Karpas-422 (cell line): Measurements from ENCODE around the gene EIF3L. TPM values are rescaled to one million over a fixed set of nuclear protein-coding genes. Genes with fewer than 3 reads are reported as not detected.

Experiments
- DNase-seq: peaks from one replicate; pipeline ENCODE4 v3.0.0-alpha.2; 2015
- H2AFZ ChIP-seq: fragments of 200-600 bp; sonication (generic); 2 replicates; pipeline ENCODE4 v1.6.1; 2014; ENCODE audit warnings: antibody characterized with exemption, low read length, mixed read lengths
- H3K27ac ChIP-seq: fragments of 200-600 bp; sonication (generic); 2 replicates; pipeline ENCODE4 v1.5.1; 2014; ENCODE audit warnings: mild to moderate bottlenecking, low read length, moderate library complexity
- H3K27me3 ChIP-seq: fragments of 200-600 bp; sonication (generic); 2 replicates; pipeline ENCODE4 v1.6.1; 2014; ENCODE audit warnings: low read length, mixed read lengths
- H3K36me3 ChIP-seq: fragments of 200-600 bp; sonication (generic); 2 replicates; pipeline ENCODE4 v1.6.1; 2014; ENCODE audit warnings: low read length, mixed read lengths; ENCODE audit not compliant: insufficient read depth
- H3K4me1 ChIP-seq: fragments of 200-600 bp; sonication (generic); 2 replicates; pipeline ENCODE4 v1.6.1; 2014; ENCODE audit warnings: mild to moderate bottlenecking, low read length, mixed read lengths
- H3K4me2 ChIP-seq: fragments of 200-600 bp; sonication (generic); 2 replicates; pipeline ENCODE4 v1.6.1; 2014; ENCODE audit warnings: low read length, low read depth, mild to moderate bottlenecking; ENCODE audit not compliant: poor library complexity, severe bottlenecking
- H3K4me3 ChIP-seq: fragments of 200-600 bp; sonication (generic); 2 replicates; pipeline ENCODE4 v1.5.1; 2014; ENCODE audit warnings: mild to moderate bottlenecking, antibody characterized with exemption, low read length, mixed read lengths
- H3K79me2 ChIP-seq: fragments of 200-600 bp; sonication (generic); 2 replicates; pipeline ENCODE4 v1.6.1; 2014; ENCODE audit warnings: mild to moderate bottlenecking, low read length, mixed read lengths
- H3K9ac ChIP-seq: fragments of 200-600 bp; sonication (generic); 2 replicates; pipeline ENCODE4 v1.6.0; 2014; ENCODE audit warnings: low read length
- H3K9me2 ChIP-seq: fragments of 200-600 bp; sonication (generic), shearing (Covaris generic); replicated peaks from 2 replicates; pipeline ENCODE4 v1.6.0; 2014; ENCODE audit warnings: mild to moderate bottlenecking, low read length, moderate library complexity; ENCODE audit not compliant: insufficient read depth
- H3K9me3 ChIP-seq: fragments of 300-700, 200-600 bp; sonication (generic); 2 replicates; pipeline ENCODE4 v1.6.1; 2014; ENCODE audit warnings: low read length, mixed read lengths
- H4K20me1 ChIP-seq: fragments of 200-600 bp; sonication (generic); 2 replicates; pipeline ENCODE4 v1.6.1; 2014; ENCODE audit warnings: mild to moderate bottlenecking, antibody characterized with exemption, low read length, low read depth; ENCODE audit not compliant: insufficient read depth
- total RNA-seq: library from RNA; depleted of rRNA; stranded (reverse); fragments of >200 nt; shearing (Covaris generic); gene quantifications from 2 replicates; pipeline ENCODE4 v1.2.3, GENCODE V29; 2014; ENCODE audit warnings: low replicate concordance

Gene EIF3L
- total RNA-seq, 1 experiment from 2014 or later: 488 TPM

GRCh38 chr22:37898441-37899181 is 49.4 kb downstream of the EIF3L start:
- no peaks in the 10 kb centered on the region for H3K79me2 ChIP-seq
- no peak overlapping the region for H3K9ac ChIP-seq

GRCh38 chr22:37904572-37905533 is 55.6 kb downstream of the EIF3L start:
- Histone ChIP-seq H3K4me2 (peak overlapping the region; percentile 75), H3K79me2 (peaks cover 24% of the 10 kb centered on the region), H3K4me3 (peak overlapping the region; percentile 65; the same call in 1 of the 2 replicates), H4K20me1 (no peaks in the 10 kb centered on the region; the same call in 1 of the 2 replicates), H3K9me3 (no peaks in the 10 kb centered on the region), H3K36me3 (no peaks in the 10 kb centered on the region), H3K27me3 (no peaks in the 10 kb centered on the region), H3K27ac (no peak overlapping the region), H3K9ac (peak overlapping the region; percentile 69; the same call in 1 of the 2 replicates), H3K9me2 (no peaks in the 10 kb centered on the region), H3K4me1 (peaks cover 18% of the 10 kb centered on the region), H2AFZ (no peak overlapping the region)
- peak; percentile 27 for DNase-seq

More at GRCh38 chr22:37898441-37899181, 49.4 kb downstream of the EIF3L start:
- no peaks in the 10 kb centered on the region for H3K27me3 ChIP-seq
- no peak for DNase-seq
- H3K4me2 ChIP-seq: no peak overlapping the region
- no peaks in the 10 kb centered on the region for H3K9me2 ChIP-seq
- H3K27ac ChIP-seq: no peak overlapping the region
- no peaks in the 10 kb centered on the region for H3K36me3 ChIP-seq
- H3K4me3 ChIP-seq: no peak overlapping the region
- H2AFZ ChIP-seq: no peak overlapping the region
- no peaks in the 10 kb centered on the region for H3K4me1 ChIP-seq
- H3K9me3 ChIP-seq: no peaks in the 10 kb centered on the region
- no peaks in the 10 kb centered on the region for H4K20me1 ChIP-seq

DNA sequence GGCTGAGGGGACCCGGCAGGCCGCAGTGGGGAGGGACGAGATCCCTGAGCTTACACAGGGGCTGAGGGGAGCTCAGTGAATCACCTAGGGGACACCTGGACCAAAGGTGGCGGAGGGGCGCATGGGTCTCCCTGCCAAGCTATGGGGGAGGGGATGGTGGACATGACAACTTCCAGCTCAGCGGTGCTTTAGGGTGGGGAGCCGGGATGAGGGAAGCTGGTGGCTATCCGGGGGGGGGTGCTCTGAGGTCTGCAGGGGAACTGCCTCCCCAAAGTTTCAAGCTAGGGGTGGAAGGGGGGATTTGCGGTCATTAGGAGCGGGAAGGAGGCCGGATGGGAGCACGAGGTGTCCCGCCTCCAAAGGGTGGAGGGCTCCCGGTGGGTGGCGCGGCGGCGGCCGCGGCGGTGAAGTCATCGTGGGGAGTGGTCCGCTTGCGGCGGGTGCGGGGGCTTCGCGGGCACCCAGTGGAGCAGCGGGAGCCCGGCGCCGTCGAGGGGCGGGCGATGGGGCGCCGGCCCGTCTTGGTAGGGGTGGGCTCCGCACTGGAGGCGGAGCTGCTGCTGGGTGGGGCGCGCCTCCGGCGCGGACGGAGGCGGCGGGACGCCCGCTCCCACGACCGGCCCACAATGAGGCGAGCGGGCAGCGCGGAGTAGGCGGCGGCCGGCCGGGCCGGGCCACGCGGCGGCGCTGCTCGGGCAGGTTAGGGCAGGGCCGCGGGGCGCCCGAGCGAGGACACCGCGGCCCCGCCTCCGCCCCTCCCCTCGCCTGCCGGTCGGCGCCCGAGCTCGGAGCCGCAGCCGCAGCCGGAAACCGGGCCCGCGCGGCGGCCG is 56.5 kb downstream of the EIF3L start, which contains the start of gene MICALL1:
MICALL1 (plus strand) TSS at position 764 of the 830 bp plus-strand sequence. CDS start 126 bp downstream, outside the sequence.
- Histone ChIP-seq H3K4me3 (peak within 1 kb of the TSS; percentile 83), H3K9ac (peak within 1 kb of the TSS; percentile 91), H3K79me2 (peaks cover 24% of the 10 kb centered on the region), H3K27ac (peak within 1 kb of the TSS; percentile 74), H4K20me1 (no peaks in the 10 kb centered on the region; the same call in 1 of the 2 replicates), H3K27me3 (no peaks in the 10 kb centered on the region), H3K9me3 (no peaks in the 10 kb centered on the region), H3K36me3 (no peaks in the 10 kb centered on the region), H2AFZ (peak within 1 kb of the TSS; percentile 32; the same call in 1 of the 2 replicates), H3K9me2 (no peaks in the 10 kb centered on the region), H3K4me2 (peak within 1 kb of the TSS; percentile 75), H3K4me1 (peaks cover 18% of the 10 kb centered on the region)
- DNase-seq: peak; percentile 88

DNA sequence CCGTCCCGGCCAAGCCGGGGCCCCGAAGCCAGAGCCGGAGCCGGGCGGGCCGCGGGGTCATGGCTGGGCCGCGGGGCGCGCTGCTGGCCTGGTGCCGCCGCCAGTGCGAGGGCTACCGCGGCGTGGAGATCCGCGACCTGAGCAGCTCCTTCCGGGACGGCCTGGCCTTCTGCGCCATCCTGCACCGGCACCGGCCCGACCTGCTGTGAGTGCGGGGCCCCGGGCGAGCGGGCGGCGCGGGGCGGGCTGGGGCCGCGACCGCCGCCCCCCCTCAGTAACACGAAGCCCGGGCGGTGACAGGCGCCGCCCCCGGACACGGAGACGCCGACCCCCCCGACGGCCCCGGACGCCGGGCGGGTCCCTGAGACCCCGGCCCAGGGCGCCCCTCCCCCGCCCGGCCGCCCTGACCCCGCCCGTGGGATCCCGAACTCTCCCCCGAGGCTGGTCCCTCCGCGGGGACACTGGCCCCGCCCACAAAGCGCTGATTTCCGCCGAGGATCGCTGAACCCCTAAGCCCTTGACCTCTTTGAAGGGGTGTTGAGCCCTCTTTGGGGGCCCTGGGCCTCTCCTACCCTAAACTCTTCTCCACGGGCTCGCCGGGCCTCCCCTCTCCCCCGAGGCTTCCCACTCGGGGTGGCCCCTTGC is 57.3 kb downstream of the EIF3L start:
- peak; percentile 82 for DNase-seq
- H2AFZ ChIP-seq: no peak overlapping the region

DNA sequence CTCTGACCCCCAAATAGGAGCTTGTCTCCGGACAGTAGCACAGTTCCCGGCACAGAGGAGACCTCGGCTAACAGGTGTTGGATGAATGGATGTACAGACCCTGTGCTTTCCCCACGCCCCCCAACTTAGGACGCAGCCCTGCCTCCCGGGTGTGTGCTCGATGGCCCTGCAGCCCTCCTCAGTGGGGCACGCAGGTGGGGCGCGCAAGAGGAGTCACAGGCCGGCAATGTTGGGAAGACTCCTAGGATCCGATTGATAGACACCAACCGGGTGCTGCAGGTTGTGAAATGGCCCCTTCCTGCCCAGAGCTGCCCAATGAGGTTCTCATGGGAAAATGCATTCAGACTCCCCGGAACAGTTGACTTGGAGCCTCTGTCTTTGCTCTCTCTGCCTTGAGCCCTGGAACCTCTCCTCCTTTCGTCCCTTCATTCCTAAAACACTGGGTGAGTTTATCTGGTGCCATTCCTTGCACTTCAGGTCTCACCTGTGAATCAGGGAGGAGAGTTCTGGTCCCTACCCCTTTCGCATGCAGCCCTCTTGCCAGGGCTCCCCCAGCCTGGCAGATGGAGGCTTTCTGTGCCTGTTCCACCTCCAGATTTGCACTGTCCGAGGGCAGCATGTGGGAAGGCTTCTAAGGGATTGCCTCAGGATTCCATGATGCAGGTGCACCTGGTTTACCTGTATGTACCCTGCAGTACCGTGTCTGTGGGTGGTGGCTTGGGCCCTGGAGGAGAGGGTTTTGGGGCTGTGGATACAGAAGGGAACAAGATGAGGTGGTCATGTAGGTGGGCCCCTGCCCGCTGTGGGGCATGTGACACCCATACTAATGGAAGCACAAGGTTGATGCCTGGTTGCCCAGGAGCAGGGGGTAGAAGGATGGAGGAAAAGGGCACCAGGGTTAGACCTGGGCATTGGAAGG is 58.1 kb downstream of the EIF3L start:
- Histone ChIP-seq H3K4me1 (peaks cover 18% of the 10 kb centered on the region), H3K4me3 (peak overlapping the region; percentile 83), H3K9me3 (no peaks in the 10 kb centered on the region), H3K4me2 (peak overlapping the region; percentile 74), H3K36me3 (no peaks in the 10 kb centered on the region), H3K27ac (peak overlapping the region; percentile 74), H2AFZ (no peak overlapping the region), H3K9me2 (no peaks in the 10 kb centered on the region), H3K9ac (peak overlapping the region; percentile 91), H3K79me2 (peaks cover 24% of the 10 kb centered on the region), H4K20me1 (no peaks in the 10 kb centered on the region; the same call in 1 of the 2 replicates), H3K27me3 (no peaks in the 10 kb centered on the region)
- no peak for DNase-seq

More for the DNA sequence above, 57.3 kb downstream of the EIF3L start:
- Histone ChIP-seq H3K9me3 (no peaks in the 10 kb centered on the region), H3K36me3 (no peaks in the 10 kb centered on the region), H4K20me1 (no peaks in the 10 kb centered on the region; the same call in 1 of the 2 replicates), H3K4me2 (peak overlapping the region; percentile 74), H3K79me2 (peaks cover 24% of the 10 kb centered on the region), H3K4me3 (peak overlapping the region; percentile 83), H3K9me2 (no peaks in the 10 kb centered on the region), H3K27me3 (no peaks in the 10 kb centered on the region), H3K27ac (peak overlapping the region; percentile 74), H3K9ac (peak overlapping the region; percentile 91), H3K4me1 (peaks cover 18% of the 10 kb centered on the region)

- no peak for DNase-seq
- H3K4me3 ChIP-seq: no peak overlapping the region
- no peak overlapping the region for H3K4me2 ChIP-seq
- no peak overlapping the region for H3K9ac ChIP-seq
- no peaks in the 10 kb centered on the region for H3K27me3 ChIP-seq
- no peak overlapping the region for H3K27ac ChIP-seq
- no peak overlapping the region for H2AFZ ChIP-seq
- no peaks in the 10 kb centered on the region for H3K9me3 ChIP-seq
- H3K79me2 ChIP-seq: peaks cover 24% of the 10 kb centered on the region
- H3K36me3 ChIP-seq: no peaks in the 10 kb centered on the region
- H3K4me1 ChIP-seq: peaks cover 18% of the 10 kb centered on the region
- no peaks in the 10 kb centered on the region; the same call in 1 of the 2 replicates for H4K20me1 ChIP-seq
- no peaks in the 10 kb centered on the region for H3K9me2 ChIP-seq
Measured at GRCh38 chr22:37909766-37910165, 60.5 kb downstream of the EIF3L start.
